Cardiac muscle cell (in vitro differentiated cells and primary cell): ENCODE data around the gene PIK3R1. TPM values are rescaled to one million over a fixed set of nuclear protein-coding genes. Genes with fewer than 3 reads are reported as not detected.

ENCODE experiments used
- DNase-seq, 2 donors: peaks; one replicate each; pipeline versions ENCODE4 v3.0.0 to v3.0.0-alpha.2; 2010 to 2017; ENCODE audit warnings: low read depth in 1 of 2, low spot score in 1 of 2
- H3K27ac ChIP-seq: fragments of 200-600 bp; sonication (generic); 2 replicates; pipeline ENCODE4 v1.5.1; 2016
- H3K27me3 ChIP-seq: fragments of 200-600 bp; sonication (generic); 2 replicates; pipeline ENCODE4 v1.6.0; 2016; ENCODE audit warnings: control low read depth
- H3K36me3 ChIP-seq: fragments of 200-600 bp; sonication (generic); 2 replicates; pipeline ENCODE4 v1.5.1; 2016; ENCODE audit warnings: control low read depth
- H3K4me1 ChIP-seq: fragments of 200-600 bp; sonication (generic); 2 replicates; pipeline ENCODE4 v1.8.1; 2017; ENCODE audit warnings: low read depth, mild to moderate bottlenecking, mixed run types
- H3K4me3 ChIP-seq: fragments of 200-600 bp; sonication (generic); 2 replicates; pipeline ENCODE4 v1.5.1; 2016; ENCODE audit warnings: mild to moderate bottlenecking
- H3K9me3 ChIP-seq: fragments of 200-600 bp; sonication (generic); 2 replicates; pipeline ENCODE4 v1.5.1; 2017; ENCODE audit warnings: low read depth, mild to moderate bottlenecking, control low read depth
- polyA plus RNA-seq: library from polyadenylated mRNA; unstranded; fragments of >200 nt; fragmentation: Nextera tagmentation; extraction: Ambion mirVana; gene quantifications from 2 replicates; pipeline ENCODE4 v1.2.1, GENCODE V29; 2016
- total RNA-seq: library from RNA; depleted of rRNA; stranded (reverse); fragments of >200 nt; gene quantifications from 2 replicates; pipeline ENCODE4 v1.2.3, GENCODE V29; 2016
- TF ChIP-seq, protein P1 (sequence below): IDR thresholded peaks from 2 replicates; pipeline ENCODE4 v1.5.1; 2012; ENCODE audit warnings: low read depth, mild to moderate bottlenecking, low read length

Gene PIK3R1
- total and polyA plus RNA-seq, 2 experiments from 2014 or later: 15.1 to 17.5 TPM

DNA sequence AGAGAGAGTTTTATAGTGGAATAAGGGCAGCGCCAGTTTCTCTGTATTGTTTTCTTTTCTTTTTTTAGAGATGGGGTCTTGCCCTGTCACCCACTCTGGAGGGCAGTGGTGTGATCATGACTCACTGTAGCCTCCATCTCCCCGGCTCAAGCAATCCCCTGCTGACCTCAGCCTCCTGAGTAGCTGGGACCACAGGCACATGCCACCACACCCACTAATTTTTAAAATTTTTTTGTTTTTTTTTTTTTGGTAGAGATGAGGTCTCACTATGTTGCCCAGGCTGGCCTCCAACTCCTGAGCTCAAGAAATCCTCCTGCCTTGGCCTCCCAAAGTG is 119.0 kb downstream of the PIK3R1 start:
- Histone ChIP-seq H3K27me3 (no peaks in the 10 kb centered on the region), H3K4me3 (no peak overlapping the region), H3K9me3 (no peaks in the 10 kb centered on the region), H3K36me3 (no peaks in the 10 kb centered on the region), H3K27ac (no peak overlapping the region), H3K4me1 (no peaks in the 10 kb centered on the region)
- DNase-seq: no peak
- TF ChIP-seq, protein P1, sequence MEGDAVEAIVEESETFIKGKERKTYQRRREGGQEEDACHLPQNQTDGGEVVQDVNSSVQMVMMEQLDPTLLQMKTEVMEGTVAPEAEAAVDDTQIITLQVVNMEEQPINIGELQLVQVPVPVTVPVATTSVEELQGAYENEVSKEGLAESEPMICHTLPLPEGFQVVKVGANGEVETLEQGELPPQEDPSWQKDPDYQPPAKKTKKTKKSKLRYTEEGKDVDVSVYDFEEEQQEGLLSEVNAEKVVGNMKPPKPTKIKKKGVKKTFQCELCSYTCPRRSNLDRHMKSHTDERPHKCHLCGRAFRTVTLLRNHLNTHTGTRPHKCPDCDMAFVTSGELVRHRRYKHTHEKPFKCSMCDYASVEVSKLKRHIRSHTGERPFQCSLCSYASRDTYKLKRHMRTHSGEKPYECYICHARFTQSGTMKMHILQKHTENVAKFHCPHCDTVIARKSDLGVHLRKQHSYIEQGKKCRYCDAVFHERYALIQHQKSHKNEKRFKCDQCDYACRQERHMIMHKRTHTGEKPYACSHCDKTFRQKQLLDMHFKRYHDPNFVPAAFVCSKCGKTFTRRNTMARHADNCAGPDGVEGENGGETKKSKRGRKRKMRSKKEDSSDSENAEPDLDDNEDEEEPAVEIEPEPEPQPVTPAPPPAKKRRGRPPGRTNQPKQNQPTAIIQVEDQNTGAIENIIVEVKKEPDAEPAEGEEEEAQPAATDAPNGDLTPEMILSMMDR: no peak

DNA sequence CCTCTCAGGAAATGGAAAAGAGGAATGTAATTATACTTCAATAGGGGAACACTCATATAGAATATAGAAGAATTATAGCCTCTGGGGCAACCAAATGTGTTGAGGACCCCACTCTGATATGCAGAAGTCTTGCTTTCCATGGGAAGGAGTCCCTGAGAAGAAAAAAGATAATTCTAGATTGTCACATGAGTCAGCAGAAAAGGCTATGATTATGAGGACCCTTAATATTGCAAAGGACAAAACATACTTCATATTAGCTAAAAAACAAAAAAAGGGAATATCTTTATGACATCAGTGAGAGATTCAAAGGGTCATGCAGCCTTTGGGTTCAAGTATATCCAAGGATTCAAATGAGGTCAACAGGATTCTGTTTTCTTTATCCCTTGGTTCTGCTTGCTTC is 119.5 kb downstream of the PIK3R1 start:
- H3K9me3 ChIP-seq: no peaks in the 10 kb centered on the region
- H3K36me3 ChIP-seq: no peaks in the 10 kb centered on the region
- no peaks in the 10 kb centered on the region for H3K27me3 ChIP-seq
- no peak overlapping the region for H3K27ac ChIP-seq
- H3K4me3 ChIP-seq: no peak overlapping the region
- no peaks in the 10 kb centered on the region for H3K4me1 ChIP-seq
- no peak for DNase-seq
- TF ChIP-seq, protein P1: no peak

DNA sequence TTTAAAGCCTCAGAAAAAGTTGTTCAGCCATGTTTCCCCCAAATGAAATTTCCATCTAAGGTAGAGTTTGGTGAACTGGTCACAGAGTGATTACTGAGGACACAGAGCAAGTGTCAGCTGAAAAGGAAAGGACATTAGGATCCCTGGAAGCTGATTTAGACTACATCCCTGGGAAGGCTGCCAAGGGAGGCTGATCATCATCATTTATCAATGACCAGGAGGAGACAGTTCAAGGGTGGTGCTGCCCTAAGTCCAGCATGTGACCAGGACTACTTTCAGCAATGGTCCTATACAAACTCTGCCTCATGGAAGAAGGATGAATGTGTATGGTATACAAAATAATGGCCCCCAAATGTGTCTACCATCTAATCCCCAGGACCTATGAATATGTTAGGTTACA is 120.6 kb downstream of the PIK3R1 start:
- Histone ChIP-seq H3K4me1 (no peaks in the 10 kb centered on the region), H3K27ac (no peak overlapping the region), H3K9me3 (no peaks in the 10 kb centered on the region), H3K4me3 (no peak overlapping the region), H3K36me3 (no peaks in the 10 kb centered on the region), H3K27me3 (no peaks in the 10 kb centered on the region)
- no peak for DNase-seq
- TF ChIP-seq, protein P1: no peak

DNA sequence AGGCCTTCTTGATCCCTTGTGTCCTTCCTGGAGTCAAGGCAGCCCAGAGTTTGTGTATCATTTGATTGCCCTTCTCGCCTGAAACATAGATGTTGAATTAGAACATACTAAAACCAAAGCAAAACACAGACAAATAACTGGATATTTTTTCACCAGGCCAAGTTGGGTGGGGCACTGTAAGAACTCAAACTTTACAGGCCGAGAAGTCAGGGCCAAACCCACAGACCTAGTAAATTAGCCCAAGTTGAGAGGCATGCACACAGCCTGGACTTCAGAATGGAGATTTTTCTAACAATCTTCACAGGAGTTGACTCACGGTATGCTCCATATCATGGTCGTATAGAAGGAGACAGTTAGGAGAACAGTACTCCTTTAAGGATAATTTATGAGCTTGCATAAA is 121.7 kb downstream of the PIK3R1 start:
- Histone ChIP-seq H3K9me3 (no peaks in the 10 kb centered on the region), H3K36me3 (no peaks in the 10 kb centered on the region), H3K4me1 (no peaks in the 10 kb centered on the region), H3K27ac (no peak overlapping the region), H3K27me3 (no peaks in the 10 kb centered on the region), H3K4me3 (no peak overlapping the region)
- no peak for DNase-seq
- TF ChIP-seq, protein P1: no peak

DNA sequence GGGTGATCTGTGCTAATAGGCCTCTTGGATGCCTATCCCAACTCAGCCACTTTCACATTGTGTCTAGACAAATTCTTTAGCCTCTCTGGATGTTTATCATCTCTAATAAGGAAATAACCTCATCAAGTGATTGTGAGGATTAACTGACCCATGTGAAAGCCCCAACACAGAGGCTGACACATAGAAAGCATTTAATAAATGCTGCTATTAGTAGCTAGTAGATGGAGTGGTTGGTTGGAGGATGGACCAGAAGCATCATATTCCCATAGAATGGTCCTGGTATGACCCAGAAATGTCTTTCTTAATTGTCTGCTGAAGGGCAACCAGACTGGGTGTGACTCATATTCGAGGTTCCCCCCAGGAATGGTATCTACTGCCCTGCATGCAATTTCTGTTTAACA is 124.4 kb downstream of the PIK3R1 start:
- Histone ChIP-seq H3K9me3 (no peaks in the 10 kb centered on the region), H3K27ac (no peak overlapping the region), H3K4me1 (no peaks in the 10 kb centered on the region), H3K27me3 (no peaks in the 10 kb centered on the region), H3K4me3 (no peak overlapping the region), H3K36me3 (no peaks in the 10 kb centered on the region)
- peak in 1 of 2 donors; percentile 25 for DNase-seq
- TF ChIP-seq, protein P1: no peak

DNA sequence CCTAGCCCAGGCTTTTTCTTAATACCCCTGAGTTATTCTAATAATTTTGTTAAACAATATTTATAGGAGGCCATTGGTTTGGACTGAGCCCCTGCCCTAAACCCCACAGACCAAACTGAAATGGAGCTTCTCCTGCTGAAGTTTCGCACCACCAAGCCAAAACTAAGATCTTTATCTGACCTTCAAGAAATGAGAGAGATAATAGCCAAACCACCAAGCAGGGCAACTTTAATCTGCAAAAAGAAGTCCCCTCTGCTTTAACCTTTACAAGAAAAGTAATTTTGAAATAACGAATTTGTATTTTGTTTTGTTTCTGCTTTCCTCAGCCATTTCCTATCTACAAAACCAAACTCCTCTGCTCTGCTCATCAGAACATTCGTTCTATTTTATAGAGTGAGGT is 125.5 kb downstream of the PIK3R1 start:
- Histone ChIP-seq H3K36me3 (no peaks in the 10 kb centered on the region), H3K27me3 (no peaks in the 10 kb centered on the region), H3K9me3 (no peaks in the 10 kb centered on the region), H3K27ac (no peak overlapping the region), H3K4me3 (no peak overlapping the region), H3K4me1 (no peaks in the 10 kb centered on the region)
- TF ChIP-seq, protein P1: no peak
- DNase-seq: no peak
